ENCODE measurements around the gene SS18L1. TPM values are rescaled to one million over a fixed set of nuclear protein-coding genes. Genes with fewer than 3 reads are reported as not detected.

SS18L1 gene
- total RNA-seq, 1 experiment from 2014 or later, result 28.1 TPM

GRCh38 chr20:62192635-62193034 lies 49.1 kb downstream of the SS18L1 start:
- no peaks in the 10 kb centered on the region for H4K20me1 ChIP-seq (ENCODE audit: insufficient read depth)
- RAD21 ChIA-PET (ENCODE audit: low non-redundant PET in 1 of 2, low total read pairs in 2 of 2, uncharacterized antibody in 2 of 2, unreplicated experiment in 2 of 2), result no interaction called here

More at GRCh38 chr20:62192635-62193034, 49.1 kb downstream of the SS18L1 start:
- no peak overlapping the region for H2AFZ ChIP-seq (ENCODE audit: low read depth, low read length, poor library complexity, severe bottlenecking)
- H3K36me3 ChIP-seq (ENCODE audit: control insufficient read depth in 1 of 2, insufficient read depth in 2 of 2, low read length in 2 of 2), result peaks cover 3 to 13% of the 10 kb centered on the region in 2 experiments; a peak in 3 of 4 replicates
- ATAC-seq (no peak), DNase-seq (ENCODE audit: low read depth, low spot score) (no peak)
- H3K9me2 ChIP-seq (ENCODE audit: insufficient read depth), result no peaks in the 10 kb centered on the region
- no peaks in the 10 kb centered on the region for H3K9me3 ChIP-seq (ENCODE audit: control insufficient read depth in 1 of 2, insufficient read depth in 1 of 2, low read depth in 1 of 2, low read length in 2 of 2)
- H3K4me3 ChIP-seq (replicated peaks in 1 of 2; ENCODE audit: low read depth in 1 of 2, low read length in 2 of 2), result no peak overlapping the region
- H3K4me2 ChIP-seq (ENCODE audit: low read length), result no peak overlapping the region
- H3K9ac ChIP-seq (ENCODE audit: low read length), result no peak overlapping the region
- CTCF ChIA-PET, result no interaction called here
- TF ChIP-seq EZH2phosphoT487 (IDR thresholded peaks at IDR 0.05; ENCODE audit: borderline replicate concordance) (no peak), ZBTB33 (IDR thresholded peaks at IDR 0.05; ENCODE audit: extremely low read depth, insufficient replicate concordance, low read length) (no peak), CEBPB (IDR thresholded peaks at IDR 0.05; ENCODE audit: low read depth) (no peak), CBX3 (IDR thresholded peaks at IDR 0.05; ENCODE audit: low read depth) (no peak), SRF (IDR thresholded peaks at IDR 0.05; ENCODE audit: low read depth) (no peak), YY1 (IDR thresholded peaks at IDR 0.05; ENCODE audit: extremely low read depth, insufficient replicate concordance, low read depth, low read length) (no peak)
- TF ChIP-seq, protein P1, sequence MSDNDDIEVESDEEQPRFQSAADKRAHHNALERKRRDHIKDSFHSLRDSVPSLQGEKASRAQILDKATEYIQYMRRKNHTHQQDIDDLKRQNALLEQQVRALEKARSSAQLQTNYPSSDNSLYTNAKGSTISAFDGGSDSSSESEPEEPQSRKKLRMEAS (IDR thresholded peaks at IDR 0.05), result no peak
- POLR2A ChIA-PET, result no interaction called here
- no TSS peak for BruUV-seq (replicated peaks)
- no peak overlapping the region for H3K27ac ChIP-seq (ENCODE audit: low read depth, low read length)
- intact Hi-C loops (cut with micrococcal nuclease), result no loop called here
- H3K79me2 ChIP-seq (ENCODE audit: insufficient read depth, low read length), result peaks cover 69% of the 10 kb centered on the region
- H3K27me3 ChIP-seq (ENCODE audit: insufficient read depth, low read length), result no peaks in the 10 kb centered on the region
- no peaks in the 10 kb centered on the region for H3K4me1 ChIP-seq (ENCODE audit: control insufficient read depth in 1 of 2, insufficient read depth in 2 of 2, low read length in 2 of 2)

Data from HCT116 (cell line).